ENCODE results near the gene ZNF74. TPM values are rescaled to one million over a fixed set of nuclear protein-coding genes. Genes with fewer than 3 reads are reported as not detected.
"Not testable (repeated sequence)": the region's sequence is repeated elsewhere in the genome, so short reads cannot be mapped to it uniquely, and the experiment has no call there.

Gene ZNF74
- total RNA-seq, 1 experiment from 2014 or later: 34.3 TPM

DNA sequence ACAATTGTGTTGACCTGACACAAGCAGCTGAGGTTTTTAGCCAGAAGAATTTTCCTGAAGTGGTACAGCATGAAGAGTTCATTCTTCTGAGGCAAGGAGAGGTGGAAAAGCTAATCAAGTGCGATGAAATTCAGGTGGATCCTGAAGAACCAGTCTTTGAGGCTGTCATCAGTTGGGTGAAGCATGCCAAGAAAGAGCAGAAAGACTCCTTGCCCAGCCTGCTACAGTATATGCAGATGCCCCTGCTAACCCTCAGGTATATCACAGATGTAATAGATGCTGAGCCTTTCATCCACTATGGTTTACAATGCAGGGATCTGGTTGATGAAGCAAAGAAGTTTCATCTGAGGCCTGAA is 56.6 kb downstream of the ZNF74 start:
- H3K36me3 Mint-ChIP-seq (ENCODE audit: insufficient read depth in 1 of 3, low read depth in 3 of 3): peaks cover 4 to 6% (median 4%) of the 10 kb centered on the region in 3 experiments; a peak in 5 of 7 replicates
- Histone ChIP-seq H3K56ac (ENCODE audit: insufficient read length, low read depth, low read length) (no peak overlapping the region), H4K5ac (ENCODE audit: insufficient read length, low read depth, low read length) (no peak overlapping the region), H3K14ac (ENCODE audit: insufficient read depth, low read length) (no peak overlapping the region), H3K4me2 (ENCODE audit: insufficient read depth, insufficient read length, low read length) (no peak overlapping the region), H3K23me2 (ENCODE audit: insufficient read length, low read depth, low read length, poor library complexity, severe bottlenecking) (no peaks in the 10 kb centered on the region), H3K4ac (ENCODE audit: low read depth, low read length) (no peak overlapping the region), H2AFZ (ENCODE audit: low read length) (no peak overlapping the region), H3K4me1 (ENCODE audit: insufficient read depth, low read length) (no peaks in the 10 kb centered on the region), H2BK15ac (ENCODE audit: low read depth, low read length) (no peak overlapping the region), H3K27me3 (ENCODE audit: insufficient read depth, low read length) (no peaks in the 10 kb centered on the region), H3T11ph (ENCODE audit: low read length) (no peak overlapping the region), H2BK5ac (ENCODE audit: insufficient read length, low read length) (no peak overlapping the region), H3K27ac (ENCODE audit: insufficient read length, low read depth, low read length) (no peak overlapping the region), H2AK5ac (ENCODE audit: insufficient read length, low read length) (no peak overlapping the region), H3K79me2 (ENCODE audit: insufficient read depth, low read length) (no peaks in the 10 kb centered on the region), H3K9ac (ENCODE audit: extremely low read depth, insufficient read length, low read length) (no peak overlapping the region), H2BK12ac (ENCODE audit: insufficient read length, low read depth, low read length) (no peak overlapping the region), H3K23ac (ENCODE audit: insufficient read length, low read depth, low read length) (no peak overlapping the region), H3K79me1 (ENCODE audit: insufficient read depth, low read depth, low read length, poor library complexity, severe bottlenecking) (no peaks in the 10 kb centered on the region), H4K91ac (ENCODE audit: insufficient read length, low read depth, low read length) (no peak overlapping the region), H4K8ac (replicated peaks; ENCODE audit: insufficient read length, low read depth, low read length) (no peak overlapping the region), H2BK20ac (ENCODE audit: low read depth, low read length, poor library complexity, severe bottlenecking) (no peak overlapping the region), H3K9me3 (ENCODE audit: control insufficient read depth, low read depth, low read length) (no peaks in the 10 kb centered on the region), H3K18ac (ENCODE audit: insufficient read length, low read depth, low read length) (no peak overlapping the region), H4K20me1 (ENCODE audit: control insufficient read depth, insufficient read depth, insufficient read length) (no peaks in the 10 kb centered on the region), H2BK120ac (ENCODE audit: low read depth, low read length, poor library complexity, severe bottlenecking) (no peak overlapping the region)
- no CpG with 5 or more reads among the region's 1 CpG for WGBS (ENCODE audit: extremely low coverage, insufficient read length, low lambda C conversion rate)
- H3K9me3 Mint-ChIP-seq: peaks cover 0 to 2% of the 10 kb centered on the region in 2 experiments; a peak in 1 of 5 replicates
- DNase-seq: no peak
- no peak for TF ChIP-seq CTCF (conservative IDR thresholded peaks at IDR 0.05)
- H3K27ac Mint-ChIP-seq: no peak overlapping the region
- H3K4me3 Mint-ChIP-seq: no peak overlapping the region
- H3K4me1 Mint-ChIP-seq: no peaks in the 10 kb centered on the region
- H3K27me3 Mint-ChIP-seq (ENCODE audit: low read depth): peaks cover 2% of the 10 kb centered on the region

GRCh38 chr22:20451129-20451778 is 57.3 kb downstream of the ZNF74 start:
- H3K4ac ChIP-seq (ENCODE audit: low read depth, low read length); DNase-seq: not testable (repeated sequence)

More at GRCh38 chr22:20451129-20451778, 57.3 kb downstream of the ZNF74 start:
- H3K4me3 Mint-ChIP-seq; H2BK12ac ChIP-seq (ENCODE audit: insufficient read length, low read depth, low read length); H4K5ac ChIP-seq (ENCODE audit: insufficient read length, low read depth, low read length); H2BK5ac ChIP-seq (ENCODE audit: insufficient read length, low read length); H3T11ph ChIP-seq (ENCODE audit: low read length); H3K27ac Mint-ChIP-seq; H4K91ac ChIP-seq (ENCODE audit: insufficient read length, low read depth, low read length); H3K9me3 Mint-ChIP-seq; H3K9me3 ChIP-seq (ENCODE audit: control insufficient read depth, low read depth, low read length); H3K23ac ChIP-seq (ENCODE audit: insufficient read length, low read depth, low read length); H3K27ac ChIP-seq (ENCODE audit: insufficient read length, low read depth, low read length); H3K4me2 ChIP-seq (ENCODE audit: insufficient read depth, insufficient read length, low read length); H4K20me1 ChIP-seq (ENCODE audit: control insufficient read depth, insufficient read depth, insufficient read length); H2BK120ac ChIP-seq (ENCODE audit: low read depth, low read length, poor library complexity, severe bottlenecking); H2BK20ac ChIP-seq (ENCODE audit: low read depth, low read length, poor library complexity, severe bottlenecking); H2BK15ac ChIP-seq (ENCODE audit: low read depth, low read length); H2AFZ ChIP-seq (ENCODE audit: low read length); H3K23me2 ChIP-seq (ENCODE audit: insufficient read length, low read depth, low read length, poor library complexity, severe bottlenecking); H2AK5ac ChIP-seq (ENCODE audit: insufficient read length, low read length); H3K18ac ChIP-seq (ENCODE audit: insufficient read length, low read depth, low read length); H3K4me1 ChIP-seq (ENCODE audit: insufficient read depth, low read length); H3K79me1 ChIP-seq (ENCODE audit: insufficient read depth, low read depth, low read length, poor library complexity, severe bottlenecking); H3K14ac ChIP-seq (ENCODE audit: insufficient read depth, low read length); H3K79me2 ChIP-seq (ENCODE audit: insufficient read depth, low read length); H3K27me3 ChIP-seq (ENCODE audit: insufficient read depth, low read length); H4K8ac ChIP-seq (replicated peaks; ENCODE audit: insufficient read length, low read depth, low read length); H3K9ac ChIP-seq (ENCODE audit: extremely low read depth, insufficient read length, low read length); H3K27me3 Mint-ChIP-seq (ENCODE audit: low read depth); H3K56ac ChIP-seq (ENCODE audit: insufficient read length, low read depth, low read length); H3K4me1 Mint-ChIP-seq: not testable (repeated sequence)
- peaks cover 2 to 10% (median 4%) of the 10 kb centered on the region in 3 experiments; a peak in 5 of 7 replicates for H3K36me3 Mint-ChIP-seq (ENCODE audit: insufficient read depth in 1 of 3, low read depth in 3 of 3)
- WGBS (ENCODE audit: extremely low coverage, insufficient read length, low lambda C conversion rate): no CpG with 5 or more reads among the region's 15 CpGs

All from H9 (cell line).